MV-4-11 (cell line): ENCODE data around the gene HMGN1.

Experiments used
- DNase-seq: peaks from one replicate; lab custom pipeline; 2025; lab: John Stamatoyannopoulos, UW

HMGN1 gene

GRCh38 chr21:39330001-39330400, 18.9 kb downstream of the HMGN1 start:
- DNase-seq = no peak

GRCh38 chr21:39327727-39328126, 21.2 kb downstream of the HMGN1 start:
- no peak for DNase-seq

- no peak for DNase-seq
Measured at GRCh38 chr21:39326607-39327307, 22.1 kb downstream of the HMGN1 start.

GRCh38 chr21:39325458-39325857, 23.4 kb downstream of the HMGN1 start:
- DNase-seq = no peak

GRCh38 chr21:39321424-39321823, 27.5 kb downstream of the HMGN1 start:
- no peak for DNase-seq

GRCh38 chr21:39319814-39320332, 29.0 kb downstream of the HMGN1 start:
- no peak for DNase-seq

GRCh38 chr21:39319251-39319756, 29.6 kb downstream of the HMGN1 start:
- no peak for DNase-seq

GRCh38 chr21:39318091-39318959, 30.6 kb downstream of the HMGN1 start:
- DNase-seq = no peak

GRCh38 chr21:39317134-39318090, 31.5 kb downstream of the HMGN1 start:
- peak; percentile 99 for DNase-seq

- DNase-seq = no peak
Measured at GRCh38 chr21:39316729-39317128, 32.2 kb downstream of the HMGN1 start.

GRCh38 chr21:39315603-39316445, 33.1 kb downstream of the HMGN1 start:
- peak; percentile 8 for DNase-seq

GRCh38 chr21:39314143-39315027, 34.5 kb downstream of the HMGN1 start:
- DNase-seq = peak; percentile 44

- DNase-seq = peak; percentile 74
Measured at GRCh38 chr21:39313571-39314142, 35.2 kb downstream of the HMGN1 start, which contains the start of gene BRWD1. Gene BRWD1 (minus strand): TSS chr21:39313632. CDS start chr21:39313491, 141 bp downstream.

- DNase-seq = no peak
Measured at GRCh38 chr21:39313042-39313570, 35.8 kb downstream of the HMGN1 start.

- peak; percentile 81 for DNase-seq
Measured at GRCh38 chr21:39312112-39313041, 36.5 kb downstream of the HMGN1 start.

GRCh38 chr21:39311164-39311563, 37.7 kb downstream of the HMGN1 start:
- no peak for DNase-seq

GRCh38 chr21:39307466-39307865, 41.4 kb downstream of the HMGN1 start:
- no peak for DNase-seq

GRCh38 chr21:39300587-39300986, 48.3 kb downstream of the HMGN1 start:
- DNase-seq = no peak
